ENCODE data around the gene FREM2. TPM values are rescaled to one million over a fixed set of nuclear protein-coding genes. Genes with fewer than 3 reads are reported as not detected.

FREM2 gene
- total RNA-seq, 1 donor from 2014 or later, result 14.5 TPM

- Histone ChIP-seq H3K9me3 (no peaks in the 10 kb centered on the region), H3K27me3 (ENCODE audit: low read depth) (no peaks in the 10 kb centered on the region), H3K27ac (no peak overlapping the region), H3K4me1 (no peaks in the 10 kb centered on the region), H3K4me3 (no peak overlapping the region), H3K36me3 (peaks cover 5% of the 10 kb centered on the region)
- DNase-seq (no peak), ATAC-seq (no peak)
- no peak for TF ChIP-seq CTCF (IDR thresholded peaks at IDR 0.05)
- intact Hi-C loops (cut with DNase I), result no loop called here
These were observed 196.9 kb downstream of the FREM2 start for GRCh38 chr13:38883783-38884182.

GRCh38 chr13:38888309-38888708 lies 201.4 kb downstream of the FREM2 start:
- intact Hi-C loops (cut with DNase I), result no loop called here
- Histone ChIP-seq H3K4me1 (no peaks in the 10 kb centered on the region), H3K9me3 (no peaks in the 10 kb centered on the region), H3K36me3 (no peaks in the 10 kb centered on the region), H3K27ac (no peak overlapping the region), H3K27me3 (ENCODE audit: low read depth) (no peaks in the 10 kb centered on the region), H3K4me3 (no peak overlapping the region)
- DNase-seq (no peak), ATAC-seq (peak in 1 of 2 donors; percentile 11)
- TF ChIP-seq CTCF (IDR thresholded peaks at IDR 0.05), result no peak

GRCh38 chr13:38895075-38895474 lies 208.2 kb downstream of the FREM2 start:
- no peak for TF ChIP-seq CTCF (IDR thresholded peaks at IDR 0.05)
- no peak overlapping the region for H3K27ac ChIP-seq
- H3K4me3 ChIP-seq, result no peak overlapping the region
- H3K27me3 ChIP-seq (ENCODE audit: low read depth), result no peaks in the 10 kb centered on the region
- no peaks in the 10 kb centered on the region for H3K9me3 ChIP-seq
- H3K36me3 ChIP-seq, result no peaks in the 10 kb centered on the region
- intact Hi-C loops (cut with DNase I), result no loop called here
- no peak for ATAC-seq
- no peaks in the 10 kb centered on the region for H3K4me1 ChIP-seq
- DNase-seq, result no peak

GRCh38 chr13:38897521-38897920 lies 210.6 kb downstream of the FREM2 start:
- Histone ChIP-seq H3K36me3 (no peaks in the 10 kb centered on the region), H3K4me1 (no peaks in the 10 kb centered on the region), H3K4me3 (no peak overlapping the region), H3K27ac (no peak overlapping the region), H3K27me3 (ENCODE audit: low read depth) (no peaks in the 10 kb centered on the region), H3K9me3 (no peaks in the 10 kb centered on the region)
- no peak for TF ChIP-seq CTCF (IDR thresholded peaks at IDR 0.05)
- intact Hi-C loops (cut with DNase I), result no loop called here
- ATAC-seq, result no peak
- DNase-seq, result no peak

GRCh38 chr13:38898481-38898880 lies 211.6 kb downstream of the FREM2 start:
- H3K4me3 ChIP-seq, result no peak overlapping the region
- H3K36me3 ChIP-seq, result no peaks in the 10 kb centered on the region
- no peak overlapping the region for H3K27ac ChIP-seq
- H3K4me1 ChIP-seq, result no peaks in the 10 kb centered on the region
- no peak for ATAC-seq
- intact Hi-C loops (cut with DNase I), result no loop called here
- TF ChIP-seq CTCF (IDR thresholded peaks at IDR 0.05), result no peak
- no peak for DNase-seq
- H3K9me3 ChIP-seq, result no peaks in the 10 kb centered on the region
- no peaks in the 10 kb centered on the region for H3K27me3 ChIP-seq (ENCODE audit: low read depth)

GRCh38 chr13:38899571-38899970 lies 212.7 kb downstream of the FREM2 start:
- Histone ChIP-seq H3K9me3 (no peaks in the 10 kb centered on the region), H3K4me3 (no peak overlapping the region), H3K36me3 (no peaks in the 10 kb centered on the region), H3K27ac (no peak overlapping the region), H3K27me3 (ENCODE audit: low read depth) (no peaks in the 10 kb centered on the region), H3K4me1 (no peaks in the 10 kb centered on the region)
- intact Hi-C loops (cut with DNase I), result no loop called here
- no peak for TF ChIP-seq CTCF (IDR thresholded peaks at IDR 0.05)
- DNase-seq, result no peak
- no peak for ATAC-seq
